Astrocyte of the spinal cord (primary cell): ENCODE results near the gene INSC.
A peak's percentile ranks its signal among the peaks of the same experiment; 100 is the strongest.

ENCODE experiments used
- DNase-seq: peaks from one replicate; pipeline ENCODE4 v3.0.0; 2011; ENCODE audit warnings: low read depth, low spot score
- H3K4me3 ChIP-seq: 2 replicates; pipeline ENCODE4 v1.5.1; 2011; ENCODE audit warnings: low read depth, mild to moderate bottlenecking, low read length, moderate library complexity
- in situ Hi-C: cut with HindIII; loops from 2 replicates; pipeline ENCODE4 v1.10.0; 2017; ENCODE audit warnings: low sequenced_read_pairs
- TF ChIP-seq, protein P1 (sequence below): IDR thresholded peaks from 2 replicates; pipeline ENCODE4 v1.5.1; 2012; ENCODE audit warnings: low read depth, mild to moderate bottlenecking, low read length, inconsistent platforms

The INSC gene

GRCh38 chr11:15223318-15223717, 108.6 kb downstream of the INSC start:
- TF ChIP-seq, protein P1, sequence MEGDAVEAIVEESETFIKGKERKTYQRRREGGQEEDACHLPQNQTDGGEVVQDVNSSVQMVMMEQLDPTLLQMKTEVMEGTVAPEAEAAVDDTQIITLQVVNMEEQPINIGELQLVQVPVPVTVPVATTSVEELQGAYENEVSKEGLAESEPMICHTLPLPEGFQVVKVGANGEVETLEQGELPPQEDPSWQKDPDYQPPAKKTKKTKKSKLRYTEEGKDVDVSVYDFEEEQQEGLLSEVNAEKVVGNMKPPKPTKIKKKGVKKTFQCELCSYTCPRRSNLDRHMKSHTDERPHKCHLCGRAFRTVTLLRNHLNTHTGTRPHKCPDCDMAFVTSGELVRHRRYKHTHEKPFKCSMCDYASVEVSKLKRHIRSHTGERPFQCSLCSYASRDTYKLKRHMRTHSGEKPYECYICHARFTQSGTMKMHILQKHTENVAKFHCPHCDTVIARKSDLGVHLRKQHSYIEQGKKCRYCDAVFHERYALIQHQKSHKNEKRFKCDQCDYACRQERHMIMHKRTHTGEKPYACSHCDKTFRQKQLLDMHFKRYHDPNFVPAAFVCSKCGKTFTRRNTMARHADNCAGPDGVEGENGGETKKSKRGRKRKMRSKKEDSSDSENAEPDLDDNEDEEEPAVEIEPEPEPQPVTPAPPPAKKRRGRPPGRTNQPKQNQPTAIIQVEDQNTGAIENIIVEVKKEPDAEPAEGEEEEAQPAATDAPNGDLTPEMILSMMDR = no peak
- in situ Hi-C loops = no loop called here
- no peak overlapping the region for H3K4me3 ChIP-seq
- DNase-seq = peak; percentile 25

GRCh38 chr11:15224466-15224865, 109.7 kb downstream of the INSC start:
- TF ChIP-seq, protein P1 = no peak
- in situ Hi-C loops = no loop called here
- H3K4me3 ChIP-seq = no peak overlapping the region
- DNase-seq = no peak

DNA sequence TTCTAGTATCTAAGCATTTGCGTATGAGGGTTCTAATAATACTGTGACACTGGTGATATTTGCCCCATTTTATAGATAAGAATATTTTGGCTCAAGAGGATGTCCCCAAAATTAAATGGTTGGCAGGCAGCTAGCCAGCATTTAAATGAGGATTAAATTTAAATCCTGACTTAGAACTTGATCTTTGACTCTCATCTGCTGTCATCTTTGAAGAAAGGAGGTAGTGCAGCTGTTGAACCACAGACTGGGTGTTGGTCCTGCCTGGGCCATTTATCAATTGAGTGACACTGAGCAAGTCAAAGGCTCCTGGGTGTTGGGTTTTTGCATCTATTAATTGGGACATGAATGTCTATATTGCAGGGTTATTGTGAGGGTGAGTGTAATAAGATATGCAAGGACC, 112.3 kb downstream of the INSC start:
- in situ Hi-C loops = no loop called here
- TF ChIP-seq, protein P1 = no peak
- no peak overlapping the region for H3K4me3 ChIP-seq
- no peak for DNase-seq

- no peak overlapping the region for H3K4me3 ChIP-seq
- TF ChIP-seq, protein P1 = no peak
- no peak for DNase-seq
- in situ Hi-C loops = no loop called here
Measured at GRCh38 chr11:15228331-15228849, 113.7 kb downstream of the INSC start.

GRCh38 chr11:15229069-15229468, 114.3 kb downstream of the INSC start:
- no peak overlapping the region for H3K4me3 ChIP-seq
- TF ChIP-seq, protein P1 = no peak
- no peak for DNase-seq
- in situ Hi-C loops = no loop called here

GRCh38 chr11:15232496-15232895, 117.8 kb downstream of the INSC start:
- no peak overlapping the region for H3K4me3 ChIP-seq
- in situ Hi-C loops = no loop called here
- TF ChIP-seq, protein P1 = no peak
- DNase-seq = no peak
